ENCODE results near the gene TMED10.

TMED10 gene

GRCh38 chr14:75126121-75126544 is 50.3 kb downstream of the TMED10 start:
- DNase-seq = peak; percentile 34

- no peak for DNase-seq
Measured at GRCh38 chr14:75125617-75126016, 50.8 kb downstream of the TMED10 start.

GRCh38 chr14:75123991-75124390 is 52.4 kb downstream of the TMED10 start:
- peak; percentile 63 for DNase-seq

- DNase-seq = no peak
Measured at GRCh38 chr14:75121552-75121951, 54.9 kb downstream of the TMED10 start.

- DNase-seq = no peak
Measured at GRCh38 chr14:75120541-75121291, 55.7 kb downstream of the TMED10 start.

GRCh38 chr14:75119056-75119455 is 57.4 kb downstream of the TMED10 start:
- DNase-seq = no peak

GRCh38 chr14:75113932-75114539 is 62.4 kb downstream of the TMED10 start:
- peak; percentile 31 for DNase-seq

GRCh38 chr14:75109877-75110276 is 66.5 kb downstream of the TMED10 start:
- DNase-seq = no peak

- no peak for DNase-seq
Measured at GRCh38 chr14:75107186-75107585, 69.2 kb downstream of the TMED10 start.

GRCh38 chr14:75101491-75101890 is 74.9 kb downstream of the TMED10 start:
- no peak for DNase-seq

- DNase-seq = no peak
Measured at GRCh38 chr14:75098682-75099081, 77.7 kb downstream of the TMED10 start.

GRCh38 chr14:75098212-75098611 is 78.2 kb downstream of the TMED10 start:
- DNase-seq = no peak

GRCh38 chr14:75096959-75097358 is 79.5 kb downstream of the TMED10 start:
- DNase-seq = no peak

- no peak for DNase-seq
Measured at GRCh38 chr14:75095690-75096089, 80.7 kb downstream of the TMED10 start.

- DNase-seq = no peak
Measured at GRCh38 chr14:75094896-75095295, 81.5 kb downstream of the TMED10 start.

- DNase-seq = no peak
Measured at GRCh38 chr14:75092698-75093097, 83.7 kb downstream of the TMED10 start.

GRCh38 chr14:75091251-75091650 is 85.2 kb downstream of the TMED10 start:
- DNase-seq = no peak

GRCh38 chr14:75090353-75090752 is 86.1 kb downstream of the TMED10 start:
- no peak for DNase-seq

GRCh38 chr14:75088566-75089373 is 87.6 kb downstream of the TMED10 start:
- DNase-seq = peak; percentile 49

GRCh38 chr14:75088153-75088552 is 88.3 kb downstream of the TMED10 start:
- DNase-seq = no peak

- no peak for DNase-seq
Measured at GRCh38 chr14:75084513-75084912, 91.9 kb downstream of the TMED10 start.

- DNase-seq = no peak
Measured at GRCh38 chr14:75083271-75083670, 93.1 kb downstream of the TMED10 start.

GRCh38 chr14:75081660-75082229 is 94.7 kb downstream of the TMED10 start:
- no peak for DNase-seq

Measured in activated CD4-positive, alpha-beta T cell treated with anti-CD3 and anti-CD28 coated beads, Interleukin-10, Interleukin-2, amounts not matched to agents 100 ng/mL and 50 ng/mL, durations not matched to agents 16 hours and 8 hours (primary cell).